Measurements from ENCODE around the gene CH25H. TPM values are rescaled to one million over a fixed set of nuclear protein-coding genes. Genes with fewer than 3 reads are reported as not detected.

CH25H gene
- total RNA-seq, 2 donors from 2014 or later, result 1.1 to 1.6 TPM

GRCh38 chr10:89215511-89215910, 8.4 kb upstream of the CH25H start:
- intact Hi-C loops (cut with DNase I), result loop anchor here (5.0 kb wide), 1 partner anchor 378 kb away; no protein-coding TSS in a partner anchor
- no peak for DNase-seq (ENCODE audit: low spot score)
- Histone ChIP-seq H3K27ac (no peak overlapping the region), H3K4me3 (no peak overlapping the region), H3K9me3 (no peaks in the 10 kb centered on the region), H3K36me3 (no peaks in the 10 kb centered on the region), H3K4me1 (replicated peaks) (no peaks in the 10 kb centered on the region), H3K27me3 (replicated peaks; ENCODE audit: insufficient read depth) (no peaks in the 10 kb centered on the region)
- WGBS, result 84% methylated on average over 1 of the region's 1 CpG
- no peak for TF ChIP-seq POLR2AphosphoS5 (IDR thresholded peaks at IDR 0.05)
- no peak for TF ChIP-seq POLR2A (IDR thresholded peaks at IDR 0.05)
- TF ChIP-seq CTCF (IDR thresholded peaks at IDR 0.05), result no peak

- intact Hi-C loops (cut with DNase I), result loop anchor here (5.0 kb wide), 1 partner anchor 377 kb away; no protein-coding TSS in a partner anchor
- Histone ChIP-seq H3K9me3 (no peaks in the 10 kb centered on the region), H3K27me3 (replicated peaks; ENCODE audit: insufficient read depth) (no peaks in the 10 kb centered on the region), H3K4me1 (replicated peaks) (no peaks in the 10 kb centered on the region), H3K27ac (no peak overlapping the region), H3K36me3 (no peaks in the 10 kb centered on the region), H3K4me3 (no peak overlapping the region)
- TF ChIP-seq CTCF (IDR thresholded peaks at IDR 0.05), result no peak
- TF ChIP-seq POLR2AphosphoS5 (IDR thresholded peaks at IDR 0.05), result no peak
- no peak for TF ChIP-seq POLR2A (IDR thresholded peaks at IDR 0.05)
- DNase-seq (ENCODE audit: low spot score), result no peak
- 93% methylated on average over 8 of the region's 8 CpGs for WGBS
These were observed 7.5 kb upstream of the CH25H start for GRCh38 chr10:89214566-89215165.

GRCh38 chr10:89213191-89213808, 6.2 kb upstream of the CH25H start:
- Histone ChIP-seq H3K27ac (no peak overlapping the region), H3K4me3 (no peak overlapping the region), H3K4me1 (replicated peaks) (no peaks in the 10 kb centered on the region), H3K36me3 (no peaks in the 10 kb centered on the region), H3K9me3 (no peaks in the 10 kb centered on the region), H3K27me3 (replicated peaks; ENCODE audit: insufficient read depth) (no peaks in the 10 kb centered on the region)
- intact Hi-C loops (cut with DNase I), result loop anchor here (1.0 kb wide), 1 partner anchor 183 kb away; no protein-coding TSS in a partner anchor
- DNase-seq (ENCODE audit: low spot score), result peak; percentile 20
- TF ChIP-seq POLR2A (IDR thresholded peaks at IDR 0.05) (no peak), CTCF (IDR thresholded peaks at IDR 0.05) (peak; percentile 49 to 80 (median 70)), POLR2AphosphoS5 (IDR thresholded peaks at IDR 0.05) (peak; percentile 63)
- 25% methylated on average over 8 of the region's 8 CpGs for WGBS

GRCh38 chr10:89210794-89211425, 3.8 kb upstream of the CH25H start:
- H3K27me3 ChIP-seq (replicated peaks; ENCODE audit: insufficient read depth), result no peaks in the 10 kb centered on the region
- no peaks in the 10 kb centered on the region for H3K36me3 ChIP-seq
- H3K4me3 ChIP-seq, result no peak overlapping the region
- no peak overlapping the region for H3K27ac ChIP-seq
- H3K9me3 ChIP-seq, result no peaks in the 10 kb centered on the region
- 98% methylated on average over 3 of the region's 3 CpGs for WGBS
- TF ChIP-seq CTCF (IDR thresholded peaks at IDR 0.05), result no peak
- H3K4me1 ChIP-seq (replicated peaks), result no peaks in the 10 kb centered on the region
- no peak for DNase-seq (ENCODE audit: low spot score)
- intact Hi-C loops (cut with DNase I), result no loop called here

All from prostate gland (tissue), 2 donors.